Esophagus muscularis mucosa (tissue), 4 donors: Measurements from ENCODE around the gene TADA3. TPM values are rescaled to one million over a fixed set of nuclear protein-coding genes. Genes with fewer than 3 reads are reported as not detected.

Source experiments
- DNase-seq: peaks from one replicate; pipeline ENCODE4 v3.0.0-alpha.2; 2017; ENCODE audit errors: extremely low spot score
- H3K27ac ChIP-seq, 4 donors: fragments of 200-600 bp; sonication (generic); replicated peaks in 1 of 4; 1 replicate in 3 of 4; 2 replicates in 1 of 4; pipeline ENCODE4 v1.5.1; 2016 to 2019; ENCODE audit warnings: mild to moderate bottlenecking in 1 of 4
- H3K27me3 ChIP-seq, 4 donors: fragments of 200-600 bp; sonication (generic); one replicate each; pipeline versions ENCODE4 v1.5.1 to v1.6.0; 2016 to 2019
- H3K36me3 ChIP-seq, 4 donors: fragments of 200-600 bp; sonication (generic); one replicate each; pipeline ENCODE4 v1.5.1; 2016 to 2019
- H3K4me1 ChIP-seq, 4 donors: fragments of 200-600 bp; sonication (generic); one replicate each; pipeline ENCODE4 v1.5.1; 2016 to 2019
- H3K4me3 ChIP-seq, 4 donors: fragments of 200-600 bp; sonication (generic); 1 replicate in 2 of 4; 2 replicates in 2 of 4; pipeline ENCODE4 v1.5.1; 2016 to 2019; ENCODE audit warnings: mild to moderate bottlenecking in 4 of 4, moderate library complexity in 1 of 4
- H3K9me3 ChIP-seq, 4 donors: fragments of 200-600 bp; sonication (generic); 1 replicate in 3 of 4; 2 replicates in 1 of 4; pipeline ENCODE4 v1.5.1; 2016 to 2019
- EP300 ChIP-seq: sonication (generic); formaldehyde crosslinking; IDR thresholded peaks from one replicate; pipeline ENCODE4 v1.6.1; 2017; ENCODE audit warnings: antibody characterized with exemption
- POLR2A ChIP-seq: fragments of 450-650 bp; IDR thresholded peaks from one replicate; pipeline ENCODE4 v1.6.1; 2017; ENCODE audit warnings: antibody characterized with exemption, moderate library complexity, mild to moderate bottlenecking, low read depth
- POLR2AphosphoS5 ChIP-seq, 2 donors: sonication (generic); formaldehyde crosslinking; IDR thresholded peaks; one replicate each; pipeline ENCODE4 v1.6.1; 2017; ENCODE audit warnings: antibody characterized with exemption in 2 of 2
- WGBS: methylation state at CpG from one replicate; pipeline ENCODE4 v1.1.5; 2018; 5-methylcytosine and 5-hydroxymethylcytosine counted together
- intact Hi-C: fragments of 100-400 bp; cut with DNase I; formaldehyde crosslinking; loops from one replicate; pipeline ENCODE4 v1.15.1; 2023
- total RNA-seq, 4 donors: library from RNA; depleted of rRNA; stranded (reverse); fragments of >200 nt; gene quantifications; one replicate each; pipeline versions ENCODE4 v1.1.0 to v1.2.1, GENCODE V29; 2016
- TF ChIP-seq, protein P1 (sequence below), 3 experiments: fragments of 200-600 bp in 2 of 3; fragments of 450-650 bp in 1 of 3; sonication (generic) in 2 of 3; IDR thresholded peaks; one replicate each; pipeline ENCODE4 v1.5.1; 2017 to 2019; ENCODE audit warnings: antibody characterized with exemption in 3 of 3, mild to moderate bottlenecking in 2 of 3, moderate library complexity in 1 of 3

TADA3 gene
- total RNA-seq, 4 donors from 2014 or later, result 64.4 to 80.9 (median 74.6) TPM

DNA sequence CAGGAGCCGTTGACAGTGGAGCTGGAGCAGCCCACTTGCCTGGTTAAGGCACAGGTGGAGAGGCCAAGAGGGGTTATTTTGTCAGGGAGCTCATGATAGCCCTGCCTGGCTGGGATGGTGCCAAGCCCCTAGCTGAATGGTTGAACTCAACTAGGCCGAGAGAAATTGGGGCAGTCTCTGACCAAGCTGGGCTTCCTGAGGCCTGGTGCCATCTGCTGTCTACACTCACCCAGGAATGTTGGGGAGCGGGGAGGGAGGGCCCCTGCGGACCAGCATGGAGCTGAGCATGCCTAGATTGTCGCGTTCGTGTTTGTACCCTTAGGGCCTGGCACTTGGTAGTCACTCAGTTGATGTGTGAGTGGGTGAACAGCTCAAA lies 59.5 kb downstream of the TADA3 start:
- intact Hi-C loops, result loop anchor here (2.0 kb wide), 1 partner anchor 16 kb away; the partner anchor contains the start of gene OGG1
- Histone ChIP-seq H3K36me3 (peaks cover 24 to 41% (median 37%) of the 10 kb centered on the region in 4 donors), H3K4me3 (peak overlapping the region; percentile 71 to 100 (median 90)), H3K4me1 (peaks cover 20 to 64% (median 46%) of the 10 kb centered on the region in 4 donors), H3K27ac (peak overlapping the region in 3 of 4 donors; percentile 89 to 98 (median 97)), H3K27me3 (no peaks in the 10 kb centered on the region), H3K9me3 (no peaks in the 10 kb centered on the region)
- WGBS, result 40% methylated on average over 6 of the region's 7 CpGs
- TF ChIP-seq POLR2A, result no peak
- TF ChIP-seq POLR2AphosphoS5 (IDR thresholded peaks at IDR 0.05), result no peak
- TF ChIP-seq, protein P1, sequence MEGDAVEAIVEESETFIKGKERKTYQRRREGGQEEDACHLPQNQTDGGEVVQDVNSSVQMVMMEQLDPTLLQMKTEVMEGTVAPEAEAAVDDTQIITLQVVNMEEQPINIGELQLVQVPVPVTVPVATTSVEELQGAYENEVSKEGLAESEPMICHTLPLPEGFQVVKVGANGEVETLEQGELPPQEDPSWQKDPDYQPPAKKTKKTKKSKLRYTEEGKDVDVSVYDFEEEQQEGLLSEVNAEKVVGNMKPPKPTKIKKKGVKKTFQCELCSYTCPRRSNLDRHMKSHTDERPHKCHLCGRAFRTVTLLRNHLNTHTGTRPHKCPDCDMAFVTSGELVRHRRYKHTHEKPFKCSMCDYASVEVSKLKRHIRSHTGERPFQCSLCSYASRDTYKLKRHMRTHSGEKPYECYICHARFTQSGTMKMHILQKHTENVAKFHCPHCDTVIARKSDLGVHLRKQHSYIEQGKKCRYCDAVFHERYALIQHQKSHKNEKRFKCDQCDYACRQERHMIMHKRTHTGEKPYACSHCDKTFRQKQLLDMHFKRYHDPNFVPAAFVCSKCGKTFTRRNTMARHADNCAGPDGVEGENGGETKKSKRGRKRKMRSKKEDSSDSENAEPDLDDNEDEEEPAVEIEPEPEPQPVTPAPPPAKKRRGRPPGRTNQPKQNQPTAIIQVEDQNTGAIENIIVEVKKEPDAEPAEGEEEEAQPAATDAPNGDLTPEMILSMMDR (IDR thresholded peaks at IDR 0.05), result no peak
- TF ChIP-seq EP300, result no peak
- DNase-seq, result no peak

DNA sequence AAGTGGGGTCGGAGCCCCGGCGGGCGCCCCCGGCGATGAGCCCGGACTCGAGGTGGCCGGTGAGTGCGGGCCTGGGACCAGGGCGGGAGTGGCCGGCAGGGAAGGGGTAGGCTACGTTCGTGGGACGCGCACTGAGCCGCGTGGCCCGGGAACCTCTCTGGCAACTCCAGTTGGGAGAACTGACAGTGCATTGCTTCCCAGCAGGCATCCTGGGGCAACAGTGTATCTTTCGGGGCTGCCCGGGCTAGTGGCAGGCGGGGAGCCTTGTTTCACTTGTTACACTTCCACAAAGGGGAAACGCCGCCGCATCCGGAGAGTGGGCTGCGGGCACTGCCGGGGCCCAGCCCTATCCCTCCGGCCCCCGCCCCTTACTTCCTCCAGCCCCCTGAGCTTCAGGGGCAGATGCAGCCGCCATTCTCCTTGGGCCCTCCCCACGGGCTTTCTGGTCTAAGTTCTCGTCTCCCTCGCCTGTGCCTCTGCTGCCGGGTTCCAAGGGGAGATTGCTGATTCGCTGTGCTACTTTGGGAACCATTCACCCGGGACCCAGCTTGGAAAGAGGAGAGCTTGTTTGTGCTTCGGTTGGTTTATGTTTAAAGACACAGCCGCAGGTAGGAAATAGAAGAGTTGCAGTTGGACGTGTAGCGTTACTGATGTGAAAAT lies 60.1 kb downstream of the TADA3 start:
- Histone ChIP-seq H3K27me3 (no peaks in the 10 kb centered on the region), H3K4me3 (peak overlapping the region; percentile 71 to 100 (median 90)), H3K4me1 (peaks cover 20 to 60% (median 44%) of the 10 kb centered on the region in 4 donors), H3K27ac (peak overlapping the region; percentile 89 to 98 (median 97)), H3K36me3 (peaks cover 18 to 36% (median 32%) of the 10 kb centered on the region in 4 donors), H3K9me3 (no peaks in the 10 kb centered on the region)
- no peak for TF ChIP-seq EP300
- WGBS, result 2% methylated on average over 13 of the region's 41 CpGs
- DNase-seq, result no peak
- intact Hi-C loops, result loop anchor here (2.0 kb wide), 1 partner anchor 17 kb away; the partner anchor contains the start of gene OGG1

DNA sequence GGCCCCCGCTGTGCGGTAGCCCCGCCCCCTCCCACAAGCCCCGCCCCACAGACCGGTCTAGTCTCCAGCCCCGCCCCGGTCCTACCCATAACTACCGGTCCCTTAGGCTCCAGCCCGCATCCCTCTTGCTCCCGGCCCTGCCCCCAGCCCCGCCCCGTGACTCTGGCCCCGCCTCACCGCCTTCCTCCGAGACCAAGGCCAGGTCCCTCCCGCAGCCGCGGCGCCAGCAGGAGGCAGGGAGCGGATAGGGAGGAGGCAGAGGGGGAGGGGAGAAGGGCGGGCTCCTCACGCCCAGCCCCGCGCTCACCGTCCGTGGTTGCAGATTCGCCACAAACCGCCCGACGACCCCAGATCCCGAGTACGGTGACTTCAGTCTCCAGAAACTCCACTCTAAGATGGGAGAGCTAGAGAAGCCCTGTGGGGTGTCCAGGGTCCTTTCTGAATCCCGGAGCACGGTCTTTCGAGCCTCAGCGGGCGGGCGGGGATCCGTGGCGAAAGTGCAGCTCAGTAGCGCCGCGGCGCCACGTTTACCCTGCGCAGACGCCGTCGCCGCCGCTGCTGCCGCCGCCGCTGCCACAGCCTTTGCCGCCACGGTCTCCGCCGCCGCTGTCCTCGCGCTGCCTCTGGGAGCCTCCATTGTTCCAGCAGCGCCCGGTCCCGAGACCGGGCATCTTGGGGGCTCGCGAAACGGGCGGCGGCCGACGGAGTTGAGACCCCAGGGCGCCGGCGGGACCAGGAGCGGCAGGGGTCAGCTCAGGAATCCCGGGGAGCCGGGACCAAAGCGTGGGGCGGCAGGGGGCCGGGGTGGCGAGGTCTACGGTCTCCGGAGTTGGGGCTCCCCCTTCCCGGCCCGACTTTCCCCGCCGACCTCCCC lies 60.8 kb downstream of the TADA3 start, which contains the start of gene BRPF1:
BRPF1 (plus strand) TSS at position 530 of the 874 bp plus-strand sequence. CDS start 2,406 bp downstream, outside the sequence.
- Histone ChIP-seq H3K36me3 (peaks cover 12 to 28% (median 24%) of the 10 kb centered on the region in 4 donors), H3K9me3 (no peaks in the 10 kb centered on the region), H3K4me1 (peaks cover 16 to 52% (median 40%) of the 10 kb centered on the region in 4 donors), H3K27me3 (no peaks in the 10 kb centered on the region), H3K27ac (peak within 1 kb of the TSS; percentile 89 to 98 (median 97)), H3K4me3 (peak within 1 kb of the TSS; percentile 71 to 100 (median 90))
- TF ChIP-seq POLR2A (no peak), POLR2AphosphoS5 (IDR thresholded peaks at IDR 0.05) (peak; percentile 73 to 80), EP300 (no peak)
- TF ChIP-seq, protein P1 (IDR thresholded peaks at IDR 0.05), result peak in 1 of 3 experiments; percentile 30
- intact Hi-C loops, result loop anchor here (2.0 kb wide), 1 partner anchor 17 kb away; the partner anchor contains the start of gene OGG1
- DNase-seq, result peak; percentile 100
- WGBS, result 0% methylated on average over 16 of the region's 88 CpGs

DNA sequence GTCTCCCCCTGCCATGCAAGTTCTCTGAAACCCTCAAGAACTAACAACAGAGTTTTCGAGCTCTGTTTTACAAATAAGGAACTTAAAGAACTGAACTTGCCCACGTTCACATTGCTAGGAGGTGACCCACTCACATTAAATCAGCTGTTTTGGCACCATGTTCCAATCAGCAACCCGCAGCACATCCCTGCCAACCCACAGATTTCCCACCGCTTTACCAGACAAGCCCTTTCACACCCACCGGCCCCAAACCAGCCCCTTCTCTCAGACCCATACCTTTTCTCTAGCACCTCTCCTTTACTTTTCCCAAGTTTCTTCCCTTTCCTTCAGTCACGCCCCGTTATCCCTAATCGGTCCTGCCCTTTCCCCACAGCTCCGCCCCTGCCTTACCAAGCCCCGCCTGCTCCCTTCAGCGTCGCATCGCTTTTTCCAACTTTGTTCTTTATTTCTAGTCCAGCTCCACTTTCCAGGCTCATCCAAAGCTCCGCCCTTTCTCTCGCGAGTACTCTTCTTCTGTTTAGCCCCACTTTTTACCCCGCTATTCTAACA lies 61.5 kb downstream of the TADA3 start:
- TF ChIP-seq EP300 (no peak), POLR2AphosphoS5 (IDR thresholded peaks at IDR 0.05) (no peak), POLR2A (no peak)
- TF ChIP-seq, protein P1 (IDR thresholded peaks at IDR 0.05), result no peak
- DNase-seq, result no peak
- WGBS, result 1% methylated on average over 17 of the region's 17 CpGs

More for the DNA sequence above, 61.5 kb downstream of the TADA3 start:
- peaks cover 10 to 21% (median 18%) of the 10 kb centered on the region in 4 donors for H3K36me3 ChIP-seq
- H3K27ac ChIP-seq, result peak overlapping the region; percentile 89 to 98 (median 97)
- intact Hi-C loops, result no loop called here
- H3K4me1 ChIP-seq, result peaks cover 16 to 49% (median 38%) of the 10 kb centered on the region in 4 donors
- no peaks in the 10 kb centered on the region for H3K9me3 ChIP-seq
- peak overlapping the region; percentile 71 to 100 (median 90) for H3K4me3 ChIP-seq
- H3K27me3 ChIP-seq, result no peaks in the 10 kb centered on the region

Other genes with a start within 250 kb of the TADA3 start
- gene LHFPL4, start 238.7 kb downstream of the TADA3 start, total RNA-seq, result under 1 TPM in 3 of 4 donors, not detected in 1; 0.13 to 0.17 (median 0.17) TPM
- gene MTMR14, start 143.0 kb downstream of the TADA3 start, total RNA-seq, result 10 to 100 TPM; 14.1 to 27.3 (median 21.1) TPM
- gene CPNE9, start 88.6 kb downstream of the TADA3 start, total RNA-seq, result under 1 TPM in 2 of 4 donors, not detected in 2; 0.33 to 0.42 TPM
- 10 to 100 TPM; 16.2 to 23.3 (median 21.1) TPM for gene BRPF1, start 60.7 kb downstream of the TADA3 start, total RNA-seq
- 10 to 100 TPM; 18.6 to 28.3 (median 24.9) TPM for gene OGG1, start 42.5 kb downstream of the TADA3 start, total RNA-seq
- gene CAMK1, start 22.5 kb downstream of the TADA3 start, total RNA-seq, result 10 to 100 TPM; 53.6 to 78.9 (median 70.2) TPM
- gene ARPC4, start 609 bp upstream of the TADA3 start, total RNA-seq, result 100 to 1,000 TPM; 129 to 191 (median 164) TPM
- gene TTLL3, start 17.8 kb upstream of the TADA3 start, total RNA-seq, result 10 to 100 TPM; 15.5 to 56.5 (median 25.6) TPM
- gene RPUSD3, start 51.5 kb upstream of the TADA3 start, total RNA-seq, result 10 to 100 TPM; 33.0 to 48.1 (median 45.0) TPM
- 1 to 10 TPM in 2 of 4 donors, under 1 TPM in 2; 0.78 to 2.4 (median 1.0) TPM for gene CIDEC, start 87.8 kb upstream of the TADA3 start, total RNA-seq
- 10 to 100 TPM; 17.9 to 39.8 (median 26.4) TPM for gene JAGN1, start 98.1 kb upstream of the TADA3 start, total RNA-seq
- gene IL17RE, start 110.4 kb upstream of the TADA3 start, total RNA-seq, result 1 to 10 TPM in 3 of 4 donors, under 1 TPM in 1; 0.99 to 1.7 (median 1.2) TPM
- gene IL17RC, start 124.6 kb upstream of the TADA3 start, total RNA-seq, result 10 to 100 TPM; 40.3 to 60.4 (median 51.3) TPM
- gene CRELD1, start 141.4 kb upstream of the TADA3 start, total RNA-seq, result 10 to 100 TPM; 38.6 to 62.9 (median 52.0) TPM
- 1 to 10 TPM in 3 of 4 donors, under 1 TPM in 1; 0.83 to 2.5 (median 2.0) TPM for gene PRRT3, start 159.9 kb upstream of the TADA3 start, total RNA-seq
- 10 to 100 TPM; 36.5 to 72.6 (median 56.1) TPM for gene EMC3, start 194.4 kb upstream of the TADA3 start, total RNA-seq
- 1 to 10 TPM in 2 of 4 donors, under 1 TPM in 2; 0.52 to 2.3 (median 1.1) TPM for gene FANCD2, start 234.0 kb upstream of the TADA3 start, total RNA-seq